Measurements from ENCODE around the gene CCBE1. TPM values are rescaled to one million over a fixed set of nuclear protein-coding genes. Genes with fewer than 3 reads are reported as not detected.
"Not testable (repeated sequence)": the region's sequence is repeated elsewhere in the genome, so short reads cannot be mapped to it uniquely, and the experiment has no call there.

CCBE1 gene
- 4.1 TPM for polyA plus RNA-seq (2013, experiment 1 of 2)
- 5.7 TPM for polyA plus RNA-seq (2013, experiment 2 of 2)

DNA sequence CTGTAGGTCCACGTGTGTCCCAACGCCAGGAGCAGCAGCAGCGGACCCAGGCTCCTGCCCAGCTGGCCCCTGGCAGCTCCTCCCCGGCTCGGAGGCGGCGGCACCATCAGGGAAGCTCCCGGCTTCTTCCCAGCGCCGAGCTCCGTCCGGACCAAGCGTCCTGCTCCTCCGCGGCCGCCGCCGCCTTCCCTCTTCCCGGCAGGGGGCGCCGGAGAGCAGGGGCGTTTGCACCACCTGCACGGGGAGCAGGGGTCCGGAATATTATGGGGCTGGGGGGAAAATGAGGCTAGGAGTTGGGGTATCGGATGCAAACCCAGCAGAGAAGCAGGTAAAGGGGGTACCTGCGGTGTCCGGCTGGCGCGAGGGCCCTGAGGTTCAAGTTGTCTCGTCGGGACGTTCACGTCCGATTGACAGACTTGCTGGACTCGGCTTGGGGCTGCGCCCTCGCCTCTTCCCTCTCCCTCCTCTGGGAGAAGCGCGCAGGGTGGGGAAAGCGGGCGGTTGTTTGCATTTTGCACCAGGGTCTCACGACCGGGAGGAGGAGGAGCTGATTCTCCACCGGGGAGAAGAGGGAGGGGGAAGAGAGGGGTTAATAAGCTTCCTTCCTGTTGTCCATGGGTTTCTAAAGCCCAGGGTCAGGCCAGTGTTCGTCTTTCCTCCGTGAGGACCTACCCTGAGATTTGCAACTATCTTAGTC is at the start of gene CCBE1:
Gene CCBE1, minus strand, starts transcription at position 188 of the 697 bp plus-strand sequence.
- no peak within 1 kb of the TSS for H3K27ac ChIP-seq (ENCODE audit: low read depth, low read length, severe bottlenecking)
- WGBS, 2 experiments (ENCODE audit: insufficient coverage in 2 of 2), result 1% methylated on average over 16 to 28 of the region's 46 CpGs
- peak within 1 kb of the TSS; percentile 44 for H3K4me3 ChIP-seq (ENCODE audit: extremely low read depth, insufficient read depth, low read length, poor library complexity, severe bottlenecking)
- peaks cover 6% of the 10 kb centered on the region for H3K4me1 ChIP-seq (ENCODE audit: control insufficient read depth, insufficient read depth, low read length, poor library complexity, severe bottlenecking)
- no peaks in the 10 kb centered on the region for H3K36me3 ChIP-seq (ENCODE audit: control insufficient read depth, insufficient read depth, low read length)
- H3K9me3 ChIP-seq (ENCODE audit: control insufficient read depth, low read length), result peaks cover 10% of the 10 kb centered on the region

GRCh38 chr18:59744271-59744721 is 47.1 kb upstream of the CCBE1 start:
- Histone ChIP-seq H3K4me3 (ENCODE audit: extremely low read depth, insufficient read depth, low read length, poor library complexity, severe bottlenecking) (no peak overlapping the region), H3K27ac (ENCODE audit: low read depth, low read length, severe bottlenecking) (no peak overlapping the region), H3K36me3 (ENCODE audit: control insufficient read depth, insufficient read depth, low read length) (no peaks in the 10 kb centered on the region), H3K4me1 (ENCODE audit: control insufficient read depth, insufficient read depth, low read length, poor library complexity, severe bottlenecking) (no peaks in the 10 kb centered on the region), H3K9me3 (ENCODE audit: control insufficient read depth, low read length) (no peaks in the 10 kb centered on the region)
- WGBS, 2 experiments (ENCODE audit: insufficient coverage in 2 of 2), result no CpG with 5 or more reads among the region's 4 CpGs

GRCh38 chr18:59743566-59743965 is 46.3 kb upstream of the CCBE1 start:
- 100% methylated on average over 1 to 2 of the region's 3 CpGs for WGBS, 2 experiments (ENCODE audit: insufficient coverage in 2 of 2)
- no peak overlapping the region for H3K27ac ChIP-seq (ENCODE audit: low read depth, low read length, severe bottlenecking)
- H3K9me3 ChIP-seq (ENCODE audit: control insufficient read depth, low read length), result no peaks in the 10 kb centered on the region
- H3K36me3 ChIP-seq (ENCODE audit: control insufficient read depth, insufficient read depth, low read length), result no peaks in the 10 kb centered on the region
- H3K4me3 ChIP-seq (ENCODE audit: extremely low read depth, insufficient read depth, low read length, poor library complexity, severe bottlenecking), result no peak overlapping the region
- no peaks in the 10 kb centered on the region for H3K4me1 ChIP-seq (ENCODE audit: control insufficient read depth, insufficient read depth, low read length, poor library complexity, severe bottlenecking)

DNA sequence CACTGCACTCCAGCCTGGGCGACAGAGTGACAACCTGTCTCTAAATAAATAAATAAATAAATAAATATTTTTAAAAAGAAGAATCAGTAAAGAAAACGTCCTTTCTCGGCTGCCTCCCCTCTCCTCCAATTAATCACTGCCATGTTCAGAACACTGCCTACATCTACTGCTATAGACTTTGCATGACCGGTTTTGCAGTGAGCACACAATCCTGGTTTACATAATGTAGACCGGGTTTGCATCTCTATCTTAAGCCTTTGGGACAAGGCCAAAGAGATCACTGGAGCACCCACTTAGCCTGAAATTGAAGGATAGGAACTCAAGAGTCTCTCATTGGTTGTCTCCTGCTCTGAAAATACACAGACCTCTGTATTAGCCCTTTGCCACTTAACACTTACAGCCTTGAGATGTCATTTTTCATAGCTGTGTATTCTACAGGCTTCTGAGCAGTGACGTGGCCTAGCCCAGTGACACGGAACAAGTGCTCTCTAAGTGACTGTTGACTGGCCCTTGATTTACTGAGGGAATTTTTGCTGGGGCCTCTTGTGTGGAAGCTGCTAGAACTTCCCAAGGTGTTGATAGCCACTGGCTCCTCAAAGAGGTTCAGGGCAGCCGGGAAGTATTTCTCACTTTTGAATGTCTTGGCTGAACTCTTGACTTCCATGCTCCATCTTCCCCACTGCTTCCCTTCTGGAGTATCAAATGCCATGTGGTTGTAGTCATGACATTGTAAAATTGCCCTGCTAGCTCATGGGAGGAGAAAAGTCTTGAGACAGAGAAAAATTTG is 45.3 kb upstream of the CCBE1 start:
- no peaks in the 10 kb centered on the region for H3K9me3 ChIP-seq (ENCODE audit: control insufficient read depth, low read length)
- 89 to 90% methylated on average over 4 to 6 of the region's 8 CpGs for WGBS, 2 experiments (ENCODE audit: insufficient coverage in 2 of 2)
- no peaks in the 10 kb centered on the region for H3K36me3 ChIP-seq (ENCODE audit: control insufficient read depth, insufficient read depth, low read length)
- H3K27ac ChIP-seq (ENCODE audit: low read depth, low read length, severe bottlenecking), result no peak overlapping the region
- H3K4me3 ChIP-seq (ENCODE audit: extremely low read depth, insufficient read depth, low read length, poor library complexity, severe bottlenecking), result no peak overlapping the region
- H3K4me1 ChIP-seq (ENCODE audit: control insufficient read depth, insufficient read depth, low read length, poor library complexity, severe bottlenecking), result no peaks in the 10 kb centered on the region

GRCh38 chr18:59740141-59740540 is 42.9 kb upstream of the CCBE1 start:
- Histone ChIP-seq H3K36me3 (ENCODE audit: control insufficient read depth, insufficient read depth, low read length) (no peaks in the 10 kb centered on the region), H3K9me3 (ENCODE audit: control insufficient read depth, low read length) (no peaks in the 10 kb centered on the region), H3K4me1 (ENCODE audit: control insufficient read depth, insufficient read depth, low read length, poor library complexity, severe bottlenecking) (no peaks in the 10 kb centered on the region), H3K27ac (ENCODE audit: low read depth, low read length, severe bottlenecking) (no peak overlapping the region), H3K4me3 (ENCODE audit: extremely low read depth, insufficient read depth, low read length, poor library complexity, severe bottlenecking) (no peak overlapping the region)

DNA sequence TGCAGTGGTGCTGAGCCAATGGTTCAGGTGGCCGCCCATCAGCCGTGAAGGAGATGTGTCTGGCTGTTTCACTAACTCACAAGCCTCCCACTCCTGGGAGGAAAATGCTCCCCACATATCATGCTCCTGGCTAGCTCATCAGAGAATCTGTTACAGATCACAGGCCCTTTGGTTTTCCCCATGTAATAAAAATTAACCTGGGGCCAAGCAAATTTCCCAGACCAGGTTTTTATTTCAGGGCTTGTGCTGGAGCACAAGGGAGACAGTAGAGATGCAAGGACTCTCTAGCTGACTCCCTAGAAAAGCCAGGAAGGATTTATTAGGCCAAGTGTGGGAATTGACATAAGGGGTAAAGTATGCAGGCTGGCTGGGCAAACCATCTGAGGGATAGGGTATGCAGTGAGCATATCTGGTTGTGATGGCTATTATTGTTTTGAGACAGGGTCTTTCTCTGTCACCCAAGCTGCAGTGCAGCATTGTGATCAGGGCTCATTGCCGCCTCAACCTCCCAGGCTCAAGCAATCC is 40.6 kb upstream of the CCBE1 start:
- WGBS, 2 experiments (ENCODE audit: insufficient coverage in 2 of 2), result 88 to 89% methylated on average over 1 to 3 of the region's 3 CpGs
- no peaks in the 10 kb centered on the region for H3K4me1 ChIP-seq (ENCODE audit: control insufficient read depth, insufficient read depth, low read length, poor library complexity, severe bottlenecking)
- no peaks in the 10 kb centered on the region for H3K36me3 ChIP-seq (ENCODE audit: control insufficient read depth, insufficient read depth, low read length)
- no peaks in the 10 kb centered on the region for H3K9me3 ChIP-seq (ENCODE audit: control insufficient read depth, low read length)
- no peak overlapping the region for H3K27ac ChIP-seq (ENCODE audit: low read depth, low read length, severe bottlenecking)
- no peak overlapping the region for H3K4me3 ChIP-seq (ENCODE audit: extremely low read depth, insufficient read depth, low read length, poor library complexity, severe bottlenecking)

- H3K36me3 ChIP-seq (ENCODE audit: control insufficient read depth, insufficient read depth, low read length); H3K27ac ChIP-seq (ENCODE audit: low read depth, low read length, severe bottlenecking); H3K9me3 ChIP-seq (ENCODE audit: control insufficient read depth, low read length); H3K4me1 ChIP-seq (ENCODE audit: control insufficient read depth, insufficient read depth, low read length, poor library complexity, severe bottlenecking); H3K4me3 ChIP-seq (ENCODE audit: extremely low read depth, insufficient read depth, low read length, poor library complexity, severe bottlenecking): not testable (repeated sequence)
- 92 to 93% methylated on average over 4 of the region's 7 CpGs for WGBS, 2 experiments (ENCODE audit: insufficient coverage in 2 of 2)
Measured at GRCh38 chr18:59737335-59737734, 40.1 kb upstream of the CCBE1 start.

DNA sequence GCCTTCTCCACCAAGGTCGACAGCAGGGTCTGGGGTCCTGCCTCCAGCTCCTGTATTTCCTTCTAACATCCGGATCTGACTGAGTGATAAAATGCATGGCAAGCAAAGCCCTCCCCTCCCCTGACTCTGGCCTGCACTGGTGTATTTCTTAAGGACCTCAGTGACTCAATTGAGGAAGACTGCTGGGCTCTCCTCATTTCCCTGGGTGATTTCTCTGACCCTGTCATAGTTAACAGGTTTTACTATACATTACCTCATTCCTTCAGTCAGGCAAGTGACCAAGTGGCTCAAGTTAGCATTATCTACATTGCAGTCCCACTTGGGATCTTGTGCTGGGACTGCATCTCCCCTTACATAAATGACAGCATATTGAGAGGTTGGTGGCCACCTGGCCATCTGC is 38.8 kb upstream of the CCBE1 start:
- WGBS, 2 experiments (ENCODE audit: insufficient coverage in 2 of 2), result 85 to 93% methylated on average over 2 of the region's 2 CpGs
- Histone ChIP-seq H3K4me3 (ENCODE audit: extremely low read depth, insufficient read depth, low read length, poor library complexity, severe bottlenecking) (no peak overlapping the region), H3K9me3 (ENCODE audit: control insufficient read depth, low read length) (no peaks in the 10 kb centered on the region), H3K27ac (ENCODE audit: low read depth, low read length, severe bottlenecking) (no peak overlapping the region), H3K4me1 (ENCODE audit: control insufficient read depth, insufficient read depth, low read length, poor library complexity, severe bottlenecking) (no peaks in the 10 kb centered on the region), H3K36me3 (ENCODE audit: control insufficient read depth, insufficient read depth, low read length) (no peaks in the 10 kb centered on the region)

DNA sequence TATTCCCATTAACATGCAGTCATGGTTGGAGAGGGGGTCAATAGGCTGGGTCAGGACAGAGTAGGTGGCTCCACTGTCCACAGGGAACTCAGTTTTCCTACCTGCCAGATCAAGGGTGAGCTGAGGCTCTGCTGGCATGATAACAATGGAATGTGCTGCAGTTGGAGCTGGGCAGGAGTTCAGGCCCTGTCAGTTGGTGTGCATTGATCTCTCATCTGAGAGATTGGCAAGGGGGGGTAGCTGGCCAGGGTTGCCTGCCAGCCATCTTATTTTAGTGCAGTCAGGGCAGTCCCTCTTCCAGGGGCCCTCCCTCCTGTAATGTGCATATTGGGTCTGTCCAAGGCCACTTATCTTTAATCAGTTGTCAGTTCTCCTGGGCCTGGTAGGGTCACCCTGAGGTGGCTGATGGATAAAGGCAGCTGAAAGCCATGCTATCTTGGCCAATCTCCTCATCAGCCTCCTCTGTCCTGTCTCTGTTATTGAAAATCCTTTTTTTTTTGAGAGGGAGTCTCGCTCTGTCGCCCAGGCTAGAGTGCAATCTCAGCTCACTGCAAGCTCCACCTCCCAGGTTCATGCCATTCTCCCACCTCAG is 38.1 kb upstream of the CCBE1 start:
- H3K36me3 ChIP-seq (ENCODE audit: control insufficient read depth, insufficient read depth, low read length), result no peaks in the 10 kb centered on the region
- no peak overlapping the region for H3K27ac ChIP-seq (ENCODE audit: low read depth, low read length, severe bottlenecking)
- no peaks in the 10 kb centered on the region for H3K9me3 ChIP-seq (ENCODE audit: control insufficient read depth, low read length)
- H3K4me3 ChIP-seq (ENCODE audit: extremely low read depth, insufficient read depth, low read length, poor library complexity, severe bottlenecking), result no peak overlapping the region
- no peaks in the 10 kb centered on the region for H3K4me1 ChIP-seq (ENCODE audit: control insufficient read depth, insufficient read depth, low read length, poor library complexity, severe bottlenecking)
- WGBS, 2 experiments (ENCODE audit: insufficient coverage in 2 of 2), result 94% methylated on average over 2 of the region's 2 CpGs; no CpG with 5 or more reads in 1 of the 2 experiments

DNA sequence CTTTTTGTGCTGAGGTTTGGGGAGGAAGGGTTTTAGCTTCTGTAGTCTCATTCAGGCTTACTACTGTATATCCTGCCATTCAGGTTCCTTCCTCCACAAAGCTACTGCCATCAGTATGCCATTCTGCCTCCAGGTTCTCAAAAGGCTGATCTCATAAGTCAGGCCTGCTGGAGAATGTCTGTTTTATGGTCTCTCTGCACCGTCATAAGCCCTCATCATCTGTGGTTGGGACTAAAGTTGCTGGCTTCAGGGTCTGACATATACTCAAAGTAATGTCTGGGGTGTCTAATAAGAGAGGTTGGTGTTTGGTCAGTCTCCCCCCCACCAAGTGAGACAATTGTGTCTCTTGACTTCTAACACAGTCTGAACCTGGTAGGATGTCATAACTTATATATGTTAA is 36.2 kb upstream of the CCBE1 start:
- H3K27ac ChIP-seq (ENCODE audit: low read depth, low read length, severe bottlenecking), result no peak overlapping the region
- H3K9me3 ChIP-seq (ENCODE audit: control insufficient read depth, low read length), result no peaks in the 10 kb centered on the region
- H3K4me1 ChIP-seq (ENCODE audit: control insufficient read depth, insufficient read depth, low read length, poor library complexity, severe bottlenecking), result no peaks in the 10 kb centered on the region
- WGBS, 2 experiments (ENCODE audit: insufficient coverage in 2 of 2), result 60% methylated on average over 1 of the region's 1 CpG; no CpG with 5 or more reads in 1 of the 2 experiments
- H3K36me3 ChIP-seq (ENCODE audit: control insufficient read depth, insufficient read depth, low read length), result no peaks in the 10 kb centered on the region
- H3K4me3 ChIP-seq (ENCODE audit: extremely low read depth, insufficient read depth, low read length, poor library complexity, severe bottlenecking), result no peak overlapping the region

Data from mesodermal cell (in vitro differentiated cells).